UCSD-AML1 (cell line): ENCODE measurements around the gene SMARCC1.
"Not testable (repeated sequence)": the region's sequence is repeated elsewhere in the genome, so short reads cannot be mapped to it uniquely, and the experiment has no call there.

Experiments used
- DNase-seq: peaks from one replicate; lab custom pipeline; 2025; ENCODE audit not compliant: unreplicated experiment; lab: John Stamatoyannopoulos, UW

The SMARCC1 gene

GRCh38 chr3:47772047-47772446 lies 9.6 kb downstream of the SMARCC1 start:
- DNase-seq = no peak

DNA sequence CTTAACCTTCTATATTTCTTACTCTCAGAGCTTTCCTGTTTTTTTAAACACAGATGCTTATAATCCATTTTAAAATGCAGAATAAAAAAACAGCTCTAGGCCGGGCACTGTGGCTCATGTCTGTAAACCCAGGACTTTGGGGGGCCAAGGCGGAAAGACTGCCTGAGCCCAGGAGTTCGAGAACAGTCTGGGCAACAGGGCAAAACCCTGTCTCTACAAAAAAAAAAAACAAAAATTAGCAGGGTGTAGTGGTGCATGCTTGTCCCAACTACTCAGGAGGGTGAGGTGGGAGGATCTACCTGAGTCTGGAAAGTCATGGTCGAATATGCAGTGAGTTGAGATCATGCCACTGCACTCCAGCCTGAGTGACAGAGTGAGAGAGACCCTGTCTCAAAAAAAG lies 15.5 kb downstream of the SMARCC1 start:
- no peak for DNase-seq

- no peak for DNase-seq
Observed at GRCh38 chr3:47762233-47762632, 19.5 kb downstream of the SMARCC1 start.

DNA sequence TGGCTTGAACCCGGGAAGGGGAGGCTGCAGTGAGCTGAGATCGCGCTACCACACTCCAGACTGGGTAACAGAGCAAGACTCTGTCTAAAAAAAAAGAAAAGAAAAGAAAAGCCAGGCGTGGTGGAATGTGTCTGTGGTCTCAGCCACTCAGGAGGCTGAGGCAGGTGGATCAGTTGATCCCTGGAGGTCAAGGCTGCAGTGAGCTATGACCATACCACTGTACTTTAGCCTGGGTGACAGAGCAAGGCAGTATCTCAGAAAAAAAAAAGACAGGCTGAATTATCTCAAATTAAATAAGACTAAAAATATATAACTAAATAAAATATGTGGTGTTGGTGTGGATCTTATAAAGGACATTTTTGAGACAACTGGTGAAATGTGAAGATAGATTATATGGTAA lies 20.6 kb downstream of the SMARCC1 start:
- no peak for DNase-seq

DNA sequence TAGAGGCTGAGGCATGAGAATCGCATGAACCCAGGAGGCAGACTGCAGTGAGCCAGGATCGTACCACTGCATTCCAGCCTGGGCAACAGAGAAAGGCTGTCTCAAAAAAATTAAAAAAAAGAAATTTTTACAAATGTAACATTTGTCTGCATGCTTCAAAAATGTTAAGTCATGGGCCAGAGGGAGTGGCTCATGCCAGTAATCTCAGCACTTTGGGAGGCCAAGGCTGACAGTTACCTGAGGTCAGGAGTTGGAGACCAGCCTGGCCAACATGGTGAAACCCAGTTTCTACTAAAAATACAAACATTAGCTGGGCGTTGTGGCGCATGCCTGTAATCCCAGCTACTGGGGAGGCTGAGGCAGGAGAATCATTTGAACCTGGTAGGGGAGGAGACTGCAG lies 21.5 kb downstream of the SMARCC1 start:
- not testable (repeated sequence) for DNase-seq

DNA sequence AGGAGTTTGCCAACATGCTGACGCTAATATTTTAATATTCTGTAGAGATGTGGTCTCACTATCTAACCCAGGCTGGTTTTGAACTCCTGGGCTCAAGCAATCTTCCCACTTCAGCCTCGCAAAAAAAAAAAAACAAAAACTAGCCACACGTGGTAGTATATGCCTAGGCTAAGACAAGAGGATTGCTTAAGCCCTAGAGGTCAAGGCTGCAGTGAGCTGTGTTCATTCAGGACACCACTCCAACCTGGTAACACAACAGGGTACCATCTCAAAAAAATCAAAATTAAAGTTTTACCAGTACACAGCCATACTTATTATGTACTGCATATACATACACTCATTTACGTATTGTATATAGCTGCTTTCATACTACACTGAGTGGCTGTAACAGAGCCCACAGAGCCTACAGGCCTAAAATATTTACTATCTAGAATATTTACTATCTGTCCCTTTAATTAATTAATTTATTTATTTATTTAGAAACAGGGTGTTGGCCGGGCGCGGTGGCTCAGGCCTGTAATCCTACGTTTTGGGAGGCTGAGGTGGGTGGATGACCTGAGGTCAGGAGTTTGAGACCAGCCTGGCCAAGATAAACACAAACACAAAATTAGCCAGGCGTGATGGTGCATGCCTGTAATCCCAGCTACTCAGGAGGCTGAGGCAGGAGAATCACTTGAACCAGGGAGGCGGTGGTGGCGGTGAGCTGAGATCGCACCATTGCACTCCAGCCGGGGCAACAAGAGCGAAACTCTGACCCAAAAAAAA lies 23.2 kb downstream of the SMARCC1 start:
- no peak for DNase-seq

- no peak for DNase-seq
Observed at GRCh38 chr3:47752716-47753115, 29.0 kb downstream of the SMARCC1 start.

DNA sequence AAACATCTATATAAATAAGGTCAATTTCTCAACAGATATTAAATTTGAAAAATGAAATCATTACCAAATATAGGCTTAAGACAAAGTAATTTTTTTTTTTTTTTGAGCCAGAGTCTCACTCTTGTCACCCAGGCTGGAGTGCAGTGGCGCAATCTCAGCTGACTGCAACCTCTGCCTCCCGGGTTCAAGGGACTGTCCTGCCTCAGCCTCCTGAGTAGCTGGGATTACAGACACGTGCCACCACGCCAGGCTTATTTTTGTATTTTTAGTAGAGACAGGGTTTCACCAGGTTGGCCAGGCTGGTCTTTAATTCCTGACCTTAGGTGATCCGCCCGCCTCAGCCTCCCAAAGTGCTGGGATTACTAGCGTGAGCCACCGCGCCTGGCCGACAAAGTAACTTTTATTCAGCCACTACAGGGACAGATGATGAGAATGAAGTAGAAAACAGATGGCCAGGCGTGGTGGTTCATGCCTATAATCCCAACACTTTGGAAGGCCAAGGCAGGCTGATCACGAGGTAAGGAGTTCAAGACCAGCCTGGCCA lies 30.8 kb downstream of the SMARCC1 start:
- DNase-seq = not testable (repeated sequence)

GRCh38 chr3:47747558-47747957 lies 34.1 kb downstream of the SMARCC1 start:
- DNase-seq = no peak

DNA sequence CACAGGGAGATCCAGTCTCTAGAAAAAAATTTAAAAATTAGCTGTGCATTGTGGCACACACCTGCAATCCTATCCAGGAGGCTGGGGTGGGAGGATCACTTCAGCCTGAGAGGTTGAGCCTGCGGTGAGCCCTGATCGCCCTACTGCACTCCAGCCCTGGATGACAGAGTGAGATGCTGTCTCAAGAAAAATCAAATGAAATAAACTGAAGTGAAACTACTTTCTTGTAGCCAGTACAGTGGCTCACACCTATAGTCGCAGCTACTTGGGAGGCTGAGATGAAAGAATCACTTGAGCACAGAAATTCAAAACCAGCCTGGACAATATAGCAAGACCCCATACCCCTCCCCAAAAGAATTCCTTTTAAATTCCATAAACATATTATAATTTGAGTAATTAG lies 35.4 kb downstream of the SMARCC1 start:
- no peak for DNase-seq

DNA sequence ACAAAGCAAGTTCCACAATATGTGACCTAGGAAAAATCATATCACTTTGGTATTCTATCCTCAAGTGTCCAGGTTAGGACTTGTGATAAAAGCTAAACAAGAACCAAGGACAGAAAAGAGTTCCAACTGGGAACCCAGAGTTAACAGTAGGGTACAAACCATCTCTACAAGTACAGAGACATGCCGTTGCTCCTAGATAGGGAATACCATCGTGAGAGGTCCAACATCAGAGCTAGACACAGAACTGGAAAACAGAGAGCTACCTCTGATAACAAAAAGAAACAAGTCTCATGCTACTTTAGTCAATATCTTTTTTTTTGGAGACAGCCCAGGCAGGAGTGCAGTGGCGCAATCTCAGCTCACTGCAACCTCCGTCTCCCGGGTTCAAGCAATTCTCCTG lies 37.8 kb downstream of the SMARCC1 start:
- DNase-seq = no peak

GRCh38 chr3:47743352-47743751 lies 38.3 kb downstream of the SMARCC1 start:
- DNase-seq = not testable (repeated sequence)

DNA sequence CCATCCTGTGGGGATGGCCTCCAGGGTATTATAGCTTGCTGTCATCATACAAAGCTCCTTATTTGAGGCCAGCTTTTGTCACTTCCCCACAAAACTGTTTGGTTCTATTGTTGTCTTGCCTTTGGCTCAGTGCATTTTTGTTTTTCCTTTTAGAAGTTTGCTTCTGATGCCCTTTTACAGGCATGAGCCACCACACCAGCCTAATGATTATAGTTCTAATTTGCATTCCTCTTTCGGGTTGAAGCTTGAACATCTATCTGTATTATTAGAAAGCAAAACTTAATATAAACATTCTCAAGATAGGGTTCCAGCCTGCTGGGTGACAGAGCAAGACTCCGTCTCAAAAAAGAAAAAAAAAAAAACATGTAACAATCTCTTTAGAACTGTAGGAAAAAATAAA lies 39.8 kb downstream of the SMARCC1 start:
- no peak for DNase-seq

GRCh38 chr3:47732143-47732542 lies 49.5 kb downstream of the SMARCC1 start:
- no peak for DNase-seq

GRCh38 chr3:47731061-47731460 lies 50.6 kb downstream of the SMARCC1 start:
- no peak for DNase-seq

DNA sequence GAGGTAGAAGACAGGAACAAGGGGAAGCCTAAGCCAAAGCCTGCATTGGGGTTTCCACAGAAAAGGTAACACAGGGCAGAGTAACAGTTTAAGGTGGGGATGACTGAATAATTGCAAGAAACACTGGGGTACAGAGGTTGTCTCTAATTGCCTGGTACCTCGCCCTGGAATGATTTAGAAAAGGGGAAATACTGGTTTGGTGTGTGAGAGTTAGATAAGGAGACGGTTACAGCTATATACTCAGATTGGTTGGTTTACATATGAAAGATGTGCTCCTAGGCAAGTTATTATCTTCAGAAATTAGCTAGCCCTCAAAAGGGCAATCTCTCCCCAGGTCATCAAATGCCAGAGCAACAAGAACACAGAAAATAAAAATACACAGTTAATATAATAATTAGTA lies 58.8 kb downstream of the SMARCC1 start:
- no peak for DNase-seq

GRCh38 chr3:47717448-47717847 lies 64.2 kb downstream of the SMARCC1 start:
- not testable (repeated sequence) for DNase-seq

DNA sequence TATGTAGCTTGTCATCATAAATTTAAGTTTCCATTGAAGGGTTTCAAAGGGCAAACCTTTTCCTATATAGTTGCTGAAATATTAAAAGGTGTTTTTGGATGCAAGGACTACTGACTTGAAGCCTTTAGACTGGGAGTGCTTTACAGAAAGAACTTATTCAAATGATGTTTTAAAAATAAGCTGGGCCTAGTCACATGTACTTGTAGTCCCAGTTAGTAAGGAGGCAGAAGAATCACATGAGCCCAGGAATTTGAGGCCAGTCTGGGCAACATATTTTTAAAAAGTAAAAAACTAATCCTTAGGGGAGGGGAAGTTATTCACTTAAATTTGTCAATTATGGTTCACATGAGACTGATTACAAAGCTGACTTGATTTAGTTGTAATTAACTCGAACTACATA lies 65.0 kb downstream of the SMARCC1 start:
- DNase-seq = no peak

DNA sequence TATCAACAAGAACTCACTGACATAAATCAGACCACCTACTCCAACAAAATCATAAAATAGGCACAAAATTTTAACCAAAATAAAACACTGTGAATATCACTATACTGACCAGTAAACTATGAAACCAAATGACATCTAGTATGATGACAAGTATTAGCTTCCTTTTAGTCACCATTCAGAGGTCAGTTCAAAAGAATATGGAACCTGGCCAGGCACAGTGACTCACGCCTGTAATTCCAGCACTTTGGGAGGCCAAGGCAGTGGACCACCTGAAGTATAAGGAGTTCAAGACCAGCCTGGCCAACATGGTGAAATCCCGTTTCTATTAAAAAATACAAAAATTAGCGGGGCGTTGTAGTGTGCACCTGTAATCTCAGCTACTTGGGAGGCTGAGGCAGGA lies 65.8 kb downstream of the SMARCC1 start:
- no peak for DNase-seq

DNA sequence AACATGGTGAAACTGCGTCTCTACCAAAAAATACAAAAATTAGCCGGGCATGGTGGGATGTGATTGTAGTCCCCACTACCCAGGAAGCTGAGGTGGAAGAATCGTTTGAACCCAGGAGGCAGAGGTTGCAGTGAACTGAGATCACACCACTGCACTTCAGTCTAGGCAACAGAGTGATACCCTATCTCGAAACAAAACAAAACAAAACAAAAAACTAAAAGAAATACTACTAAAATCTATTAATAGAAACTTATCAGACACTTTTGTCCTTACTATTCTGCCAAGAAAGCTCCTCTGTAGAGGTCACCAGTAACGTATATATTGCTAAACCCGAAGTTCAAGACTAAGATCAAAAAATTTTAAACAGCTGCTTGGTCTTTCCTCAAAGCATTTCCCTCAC lies 67.1 kb downstream of the SMARCC1 start:
- no peak for DNase-seq

- DNase-seq = no peak
Observed at GRCh38 chr3:47713655-47714054, 68.0 kb downstream of the SMARCC1 start.

DNA sequence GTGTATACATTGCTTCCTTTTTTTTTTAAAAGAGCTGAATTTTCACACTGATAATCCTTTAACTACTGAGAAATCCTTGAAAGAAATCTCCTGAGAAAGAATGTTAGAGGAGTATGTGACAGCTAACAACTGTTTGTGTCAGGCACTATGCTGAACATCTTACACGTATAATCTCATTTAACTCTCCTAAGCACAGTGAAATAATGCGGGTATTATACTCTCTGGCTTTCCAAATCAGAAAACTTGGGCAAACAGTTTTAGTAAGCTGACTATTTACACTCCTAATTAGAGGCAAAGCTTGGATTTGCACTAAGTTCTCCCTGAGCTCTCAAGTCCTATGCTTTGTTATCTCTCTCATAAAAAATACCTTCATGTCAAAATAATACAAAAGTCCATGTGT lies 69.3 kb downstream of the SMARCC1 start:
- no peak for DNase-seq

DNA sequence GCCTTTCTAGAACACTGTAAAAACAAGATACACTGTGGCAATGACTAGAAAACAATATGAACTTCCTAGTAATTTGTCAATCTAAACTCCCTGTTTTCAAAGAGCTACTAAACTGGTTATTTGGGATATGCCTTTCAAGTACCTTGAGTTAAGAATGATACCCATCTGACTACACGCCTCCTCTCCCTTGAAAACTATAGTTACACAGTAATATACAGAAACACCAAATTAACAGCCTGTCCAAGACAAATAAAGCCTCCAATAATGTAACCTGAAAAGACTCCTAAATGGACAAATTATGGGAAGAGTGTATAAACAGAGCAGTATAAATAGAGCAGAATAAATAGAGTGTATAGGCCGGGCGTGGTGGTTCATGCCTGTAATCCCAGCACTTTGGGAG lies 70.1 kb downstream of the SMARCC1 start:
- DNase-seq = no peak
